Measurements from ENCODE around the gene NDUFB8. TPM values are rescaled to one million over a fixed set of nuclear protein-coding genes. Genes with fewer than 3 reads are reported as not detected.

Gene NDUFB8
- total and polyA plus RNA-seq, 8 donors, result 112 to 147 (median 134) TPM

DNA sequence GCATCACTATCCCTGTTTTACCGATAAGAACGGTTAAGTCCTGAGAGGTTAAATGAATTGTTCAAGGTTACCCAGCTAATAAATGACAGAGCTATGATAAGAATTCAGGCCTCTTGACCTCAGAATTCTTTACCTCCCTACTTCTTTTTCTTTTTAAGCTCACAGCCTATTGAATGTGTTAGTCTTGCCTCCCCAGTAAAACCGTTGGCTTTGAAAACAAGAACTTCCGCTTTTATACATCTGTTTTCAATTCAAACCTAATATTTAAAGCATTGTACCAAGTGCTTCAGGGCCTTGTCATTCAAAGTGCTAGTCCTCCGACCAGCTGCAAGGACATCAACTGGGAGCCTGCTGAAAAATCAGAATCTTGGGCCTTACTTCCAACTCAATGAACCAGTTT lies 25.6 kb downstream of the NDUFB8 start:
- intact Hi-C loops (cut with DNase I), result no loop called here
- ATAC-seq, result no peak

DNA sequence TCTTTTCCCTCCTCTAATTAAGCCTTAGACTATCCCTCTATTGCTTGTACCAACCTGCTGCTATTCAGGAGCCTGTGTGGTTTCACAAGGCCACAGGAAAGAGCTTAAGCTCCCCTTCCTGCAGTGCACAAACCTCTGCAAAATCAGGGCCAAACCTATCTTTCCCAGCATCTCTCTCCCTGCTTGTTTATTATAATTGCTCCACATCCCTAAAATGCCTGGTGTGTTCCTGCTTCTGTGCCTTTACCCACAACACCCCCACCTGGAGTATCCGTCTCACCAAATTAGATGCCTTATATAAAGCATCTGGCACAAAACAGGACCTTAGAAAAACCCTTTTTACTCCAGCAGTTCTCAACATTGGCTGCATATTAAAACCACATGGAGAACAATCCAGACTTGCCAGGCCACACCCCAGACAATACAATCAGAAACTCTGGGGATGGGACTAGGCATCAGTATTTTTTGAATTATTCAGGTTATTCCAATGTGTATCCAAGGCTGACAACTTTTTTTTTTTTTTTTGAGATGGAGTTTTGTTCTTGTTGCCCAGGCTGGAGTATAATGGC lies 26.7 kb downstream of the NDUFB8 start:
- no peak overlapping the region for H3K27ac ChIP-seq
- no peaks in the 10 kb centered on the region for H3K9me3 ChIP-seq
- H3K27me3 ChIP-seq, result no peaks in the 10 kb centered on the region
- TF ChIP-seq, protein P1, sequence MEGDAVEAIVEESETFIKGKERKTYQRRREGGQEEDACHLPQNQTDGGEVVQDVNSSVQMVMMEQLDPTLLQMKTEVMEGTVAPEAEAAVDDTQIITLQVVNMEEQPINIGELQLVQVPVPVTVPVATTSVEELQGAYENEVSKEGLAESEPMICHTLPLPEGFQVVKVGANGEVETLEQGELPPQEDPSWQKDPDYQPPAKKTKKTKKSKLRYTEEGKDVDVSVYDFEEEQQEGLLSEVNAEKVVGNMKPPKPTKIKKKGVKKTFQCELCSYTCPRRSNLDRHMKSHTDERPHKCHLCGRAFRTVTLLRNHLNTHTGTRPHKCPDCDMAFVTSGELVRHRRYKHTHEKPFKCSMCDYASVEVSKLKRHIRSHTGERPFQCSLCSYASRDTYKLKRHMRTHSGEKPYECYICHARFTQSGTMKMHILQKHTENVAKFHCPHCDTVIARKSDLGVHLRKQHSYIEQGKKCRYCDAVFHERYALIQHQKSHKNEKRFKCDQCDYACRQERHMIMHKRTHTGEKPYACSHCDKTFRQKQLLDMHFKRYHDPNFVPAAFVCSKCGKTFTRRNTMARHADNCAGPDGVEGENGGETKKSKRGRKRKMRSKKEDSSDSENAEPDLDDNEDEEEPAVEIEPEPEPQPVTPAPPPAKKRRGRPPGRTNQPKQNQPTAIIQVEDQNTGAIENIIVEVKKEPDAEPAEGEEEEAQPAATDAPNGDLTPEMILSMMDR (IDR thresholded peaks at IDR 0.05), result no peak
- DNase-seq (no peak), ATAC-seq (no peak)
- no peaks in the 10 kb centered on the region for H3K4me1 ChIP-seq
- H3K4me3 ChIP-seq, result no peak overlapping the region
- intact Hi-C loops (cut with DNase I), result no loop called here
- H3K36me3 ChIP-seq, result peaks cover 0 to 70% of the 10 kb centered on the region in 2 donors

More for the DNA sequence above, 25.6 kb downstream of the NDUFB8 start:
- no peak overlapping the region for H3K27ac ChIP-seq
- TF ChIP-seq, protein P1 (IDR thresholded peaks at IDR 0.05), result no peak
- no peaks in the 10 kb centered on the region for H3K9me3 ChIP-seq
- no peaks in the 10 kb centered on the region for H3K27me3 ChIP-seq
- DNase-seq, result no peak
- peaks cover 0 to 5% of the 10 kb centered on the region in 2 donors for H3K4me1 ChIP-seq
- H3K36me3 ChIP-seq, result peaks cover 0 to 59% of the 10 kb centered on the region in 2 donors
- no peak overlapping the region for H3K4me3 ChIP-seq

DNA sequence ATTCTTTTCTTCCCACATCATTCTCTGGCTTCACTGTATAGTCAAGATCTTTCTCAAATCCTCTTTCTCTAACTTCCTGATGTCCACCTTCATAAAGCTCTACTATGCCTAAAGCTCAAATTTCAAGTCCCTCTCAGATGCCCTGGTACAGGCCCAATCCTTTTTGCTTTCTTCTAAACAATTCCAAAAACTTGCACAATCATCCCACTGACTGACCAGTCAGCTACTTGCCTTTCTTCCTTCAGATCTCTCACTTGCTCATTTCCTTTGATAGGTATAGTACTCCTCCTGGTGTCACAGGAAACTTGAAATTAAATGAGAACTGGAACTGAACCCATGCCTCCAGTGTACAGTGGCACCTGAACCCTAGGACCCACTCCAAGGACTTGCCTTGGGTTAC lies 28.2 kb downstream of the NDUFB8 start:
- Histone ChIP-seq H3K4me3 (no peak overlapping the region), H3K4me1 (no peaks in the 10 kb centered on the region), H3K27ac (no peak overlapping the region), H3K36me3 (peaks cover 0 to 72% of the 10 kb centered on the region in 2 donors), H3K9me3 (no peaks in the 10 kb centered on the region), H3K27me3 (no peaks in the 10 kb centered on the region)
- ATAC-seq (no peak), DNase-seq (no peak)
- intact Hi-C loops (cut with DNase I), result no loop called here
- TF ChIP-seq, protein P1 (IDR thresholded peaks at IDR 0.05), result no peak

GRCh38 chr10:100498059-100498458 lies 31.6 kb downstream of the NDUFB8 start:
- Histone ChIP-seq H3K27ac (no peak overlapping the region), H3K4me3 (no peak overlapping the region), H3K4me1 (no peaks in the 10 kb centered on the region), H3K36me3 (peaks cover 0 to 84% of the 10 kb centered on the region in 2 donors), H3K9me3 (no peaks in the 10 kb centered on the region), H3K27me3 (no peaks in the 10 kb centered on the region)
- no peak for ATAC-seq
- TF ChIP-seq, protein P1 (IDR thresholded peaks at IDR 0.05), result no peak
- no peak for DNase-seq
- intact Hi-C loops (cut with DNase I), result no loop called here

DNA sequence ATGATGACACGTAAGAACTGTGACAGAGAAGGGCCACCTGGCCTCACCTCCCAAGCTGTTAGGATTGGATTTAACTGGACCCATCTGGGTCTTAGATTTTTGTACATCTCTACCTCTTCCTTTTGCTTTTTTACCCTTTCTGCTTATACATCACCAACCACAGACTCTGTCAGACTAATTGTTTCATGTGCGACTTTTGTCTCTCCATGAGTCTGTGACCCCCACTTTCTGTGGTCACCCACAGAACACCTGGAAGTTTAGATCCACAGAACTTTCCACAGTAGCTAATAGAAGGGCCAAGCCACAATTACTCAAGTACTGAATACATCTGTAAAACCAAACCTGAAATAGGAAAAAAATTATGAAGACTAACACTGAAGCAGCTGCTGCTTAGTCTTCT lies 33.1 kb downstream of the NDUFB8 start:
- Histone ChIP-seq H3K27ac (no peak overlapping the region), H3K36me3 (peaks cover 0 to 91% of the 10 kb centered on the region in 2 donors), H3K9me3 (no peaks in the 10 kb centered on the region), H3K4me3 (no peak overlapping the region), H3K4me1 (no peaks in the 10 kb centered on the region), H3K27me3 (no peaks in the 10 kb centered on the region)
- intact Hi-C loops (cut with DNase I), result no loop called here
- ATAC-seq, result no peak
- no peak for DNase-seq
- TF ChIP-seq, protein P1 (IDR thresholded peaks at IDR 0.05), result no peak

All from left lung (tissue), 10 donors.